Kidney epithelial cell (primary cell): Measurements from ENCODE around the gene MMP7. TPM values are rescaled to one million over a fixed set of nuclear protein-coding genes. Genes with fewer than 3 reads are reported as not detected.

Experiments
- DNase-seq: peaks from one replicate; pipeline ENCODE4 v3.0.0-alpha.2; 2010; ENCODE audit warnings: low read depth
- H3K27me3 ChIP-seq: 2 replicates; pipeline ENCODE4 v1.6.0; 2011; ENCODE audit warnings: low read length; ENCODE audit not compliant: control insufficient read depth, insufficient read depth
- H3K36me3 ChIP-seq: 2 replicates; pipeline ENCODE4 v1.5.1; 2011; ENCODE audit warnings: low read length; ENCODE audit not compliant: control insufficient read depth, insufficient read depth
- H3K4me3 ChIP-seq: 2 replicates; pipeline ENCODE4 v1.5.1; 2011; ENCODE audit warnings: low read depth, mild to moderate bottlenecking, control low read depth, low read length
- CTCF ChIP-seq: IDR thresholded peaks from 2 replicates; pipeline ENCODE4 v1.5.1; 2011; ENCODE audit warnings: mild to moderate bottlenecking, moderate library complexity, low read length, control low read depth, inconsistent platforms; ENCODE audit not compliant: insufficient read depth, poor library complexity, severe bottlenecking
- total RNA-seq: library from RNA; depleted of rRNA; stranded (reverse); fragments of >200 nt; gene quantifications from 2 replicates; pipeline ENCODE4 v1.2.3, GENCODE V29; 2015

Gene MMP7
- total RNA-seq, 1 donor from 2014 or later: 312 TPM

DNA sequence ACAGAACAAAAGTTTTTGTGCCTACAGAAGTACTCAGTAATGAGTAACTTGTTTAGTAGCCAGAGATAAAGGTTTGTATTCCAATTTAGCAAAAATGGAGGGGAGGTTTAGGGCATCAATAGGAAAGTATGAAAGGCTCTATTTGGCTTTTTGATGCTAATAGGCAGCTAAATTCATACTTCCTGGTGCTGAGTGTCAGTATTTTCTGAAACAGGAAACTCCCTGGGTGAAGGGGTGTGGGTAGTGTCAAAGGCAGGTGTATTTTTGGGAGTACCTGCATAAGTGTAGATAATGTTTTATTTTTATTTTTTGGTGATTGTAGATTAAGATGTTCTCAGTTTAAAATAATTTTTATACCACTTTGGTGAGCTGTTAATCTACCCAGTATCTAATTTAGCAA lies 29.3 kb upstream of the MMP7 start:
- no peak for TF ChIP-seq CTCF
- Histone ChIP-seq H3K27me3 (no peaks in the 10 kb centered on the region), H3K4me3 (no peak overlapping the region), H3K36me3 (no peaks in the 10 kb centered on the region)
- no peak for DNase-seq

- H3K36me3 ChIP-seq: no peaks in the 10 kb centered on the region
- no peak for TF ChIP-seq CTCF
- H3K27me3 ChIP-seq: no peaks in the 10 kb centered on the region
- DNase-seq: no peak
- no peak overlapping the region for H3K4me3 ChIP-seq
Measured at GRCh38 chr11:102555091-102555490, 24.5 kb upstream of the MMP7 start.

GRCh38 chr11:102553835-102554282 lies 23.3 kb upstream of the MMP7 start:
- Histone ChIP-seq H3K27me3 (no peaks in the 10 kb centered on the region), H3K4me3 (no peak overlapping the region), H3K36me3 (no peaks in the 10 kb centered on the region)
- DNase-seq: no peak
- no peak for TF ChIP-seq CTCF

GRCh38 chr11:102552447-102553194 lies 22.1 kb upstream of the MMP7 start:
- no peak for TF ChIP-seq CTCF
- no peaks in the 10 kb centered on the region for H3K36me3 ChIP-seq
- H3K27me3 ChIP-seq: no peaks in the 10 kb centered on the region
- peak; percentile 96 for DNase-seq
- no peak overlapping the region for H3K4me3 ChIP-seq

GRCh38 chr11:102552020-102552419 lies 21.5 kb upstream of the MMP7 start:
- H3K36me3 ChIP-seq: no peaks in the 10 kb centered on the region
- no peak for DNase-seq
- no peak for TF ChIP-seq CTCF
- no peaks in the 10 kb centered on the region for H3K27me3 ChIP-seq
- no peak overlapping the region for H3K4me3 ChIP-seq

DNA sequence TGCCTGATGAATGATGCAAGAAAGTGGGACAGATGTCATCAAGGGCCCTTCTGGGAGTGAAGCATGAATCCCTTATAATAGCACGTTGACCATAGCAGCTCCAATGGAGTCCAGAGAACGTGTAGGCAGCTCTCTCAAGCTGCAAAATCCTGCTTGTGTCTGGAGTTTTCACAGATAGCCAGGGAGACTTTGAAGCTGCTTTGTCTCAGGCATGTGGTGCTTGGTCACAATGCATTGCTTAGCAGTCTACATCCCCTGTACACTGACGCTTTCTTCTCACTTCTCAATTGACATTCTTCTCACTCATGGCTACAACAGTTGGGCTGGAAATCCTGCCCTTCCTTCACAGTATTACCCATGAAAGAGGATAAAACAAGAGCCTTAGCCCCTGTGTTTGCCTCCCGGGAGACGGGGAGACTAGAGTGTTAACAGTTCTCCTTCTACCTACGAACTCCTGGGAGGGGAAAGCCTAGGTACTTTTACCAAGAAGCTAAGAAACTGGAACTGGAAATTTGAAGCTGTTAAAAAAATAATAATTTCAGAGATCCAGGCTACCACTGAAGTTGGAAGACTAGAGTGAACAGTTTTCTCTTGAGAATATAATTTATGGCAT lies 20.7 kb upstream of the MMP7 start:
- no peak for TF ChIP-seq CTCF

More for the DNA sequence above, 20.7 kb upstream of the MMP7 start:
- Histone ChIP-seq H3K27me3 (no peaks in the 10 kb centered on the region), H3K36me3 (no peaks in the 10 kb centered on the region), H3K4me3 (no peak overlapping the region)
- DNase-seq: no peak
